Stomach (tissue), 4 donors: ENCODE results near the gene PGGT1B.

Source experiments
- POLR2A ChIP-seq, 4 donors: fragments of 450-650 bp; IDR thresholded peaks; one replicate each; pipeline ENCODE4 v1.6.1; 2016; ENCODE audit warnings: antibody characterized with exemption in 4 of 4, control low read depth in 2 of 4, mild to moderate bottlenecking in 1 of 4, moderate library complexity in 1 of 4
- TF ChIP-seq, protein P1 (sequence below), 7 experiments: fragments of 450-650 bp in 4 of 7; fragments of 200-600 bp in 3 of 7; sonication (generic) in 3 of 7; IDR thresholded peaks; one replicate each; pipeline ENCODE4 v1.5.1; 2016 to 2019; ENCODE audit warnings: antibody characterized with exemption in 7 of 7, control low read depth in 2 of 7, mild to moderate bottlenecking in 1 of 7

GRCh38 chr5:115309751-115310370 lies 47.2 kb upstream of the PGGT1B start:
- TF ChIP-seq, protein P1, sequence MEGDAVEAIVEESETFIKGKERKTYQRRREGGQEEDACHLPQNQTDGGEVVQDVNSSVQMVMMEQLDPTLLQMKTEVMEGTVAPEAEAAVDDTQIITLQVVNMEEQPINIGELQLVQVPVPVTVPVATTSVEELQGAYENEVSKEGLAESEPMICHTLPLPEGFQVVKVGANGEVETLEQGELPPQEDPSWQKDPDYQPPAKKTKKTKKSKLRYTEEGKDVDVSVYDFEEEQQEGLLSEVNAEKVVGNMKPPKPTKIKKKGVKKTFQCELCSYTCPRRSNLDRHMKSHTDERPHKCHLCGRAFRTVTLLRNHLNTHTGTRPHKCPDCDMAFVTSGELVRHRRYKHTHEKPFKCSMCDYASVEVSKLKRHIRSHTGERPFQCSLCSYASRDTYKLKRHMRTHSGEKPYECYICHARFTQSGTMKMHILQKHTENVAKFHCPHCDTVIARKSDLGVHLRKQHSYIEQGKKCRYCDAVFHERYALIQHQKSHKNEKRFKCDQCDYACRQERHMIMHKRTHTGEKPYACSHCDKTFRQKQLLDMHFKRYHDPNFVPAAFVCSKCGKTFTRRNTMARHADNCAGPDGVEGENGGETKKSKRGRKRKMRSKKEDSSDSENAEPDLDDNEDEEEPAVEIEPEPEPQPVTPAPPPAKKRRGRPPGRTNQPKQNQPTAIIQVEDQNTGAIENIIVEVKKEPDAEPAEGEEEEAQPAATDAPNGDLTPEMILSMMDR (IDR thresholded peaks at IDR 0.05): peak in 5 of 7 experiments; percentile 38 to 69 (median 66)
- no peak for TF ChIP-seq POLR2A (IDR thresholded peaks at IDR 0.05)
